HG03439 (cell line): ENCODE data around the gene SLC25A3.
"Not testable (repeated sequence)": the region's sequence is repeated elsewhere in the genome, so short reads cannot be mapped to it uniquely, and the experiment has no call there.

Source experiments
- ATAC-seq: cut with Tn5 transposase; IDR thresholded peaks from one replicate; pipeline ENCODE4 v1.9.1; 2021; ENCODE audit warnings: mild to moderate bottlenecking, moderate library complexity; ENCODE audit not compliant: unreplicated experiment

The SLC25A3 gene

DNA sequence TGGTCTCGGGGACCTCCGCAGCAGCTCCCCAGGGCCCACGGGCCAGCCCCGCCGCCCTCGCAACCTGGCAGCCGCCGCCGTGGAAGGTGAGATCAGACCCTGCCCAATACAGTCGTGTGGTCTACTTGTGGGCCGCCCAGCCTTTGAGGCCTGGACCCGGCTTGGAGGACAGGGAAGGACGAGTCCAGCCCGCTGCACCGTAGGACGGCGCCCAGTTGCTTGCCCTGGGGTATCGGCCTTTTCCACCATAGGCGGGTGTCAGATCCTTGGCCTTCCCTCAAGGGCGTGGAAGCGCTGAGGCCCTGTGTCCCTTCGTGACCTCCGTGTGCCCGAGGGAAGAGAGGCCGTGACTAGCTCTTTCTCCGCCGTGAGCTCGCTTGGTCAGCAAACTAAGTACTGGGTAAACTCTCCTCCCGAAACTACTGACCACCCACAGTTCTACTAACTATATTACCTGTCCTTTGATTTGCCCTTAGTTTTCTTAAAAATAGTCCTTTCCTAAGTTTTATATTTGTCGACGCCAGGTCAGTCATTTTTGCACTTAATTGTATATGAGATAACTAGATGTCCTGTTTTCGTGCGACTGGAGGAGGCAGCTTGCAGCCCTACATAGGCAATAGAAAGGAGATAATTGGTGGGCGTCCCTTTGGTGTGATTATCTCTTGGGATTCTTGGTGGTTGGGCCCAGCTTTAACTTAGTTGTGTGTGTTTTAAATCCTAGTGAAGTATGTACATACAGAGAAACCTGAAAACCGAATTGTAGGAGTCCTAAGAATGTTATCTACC, 757 bp downstream of the SLC25A3 start:
- ATAC-seq = no peak

DNA sequence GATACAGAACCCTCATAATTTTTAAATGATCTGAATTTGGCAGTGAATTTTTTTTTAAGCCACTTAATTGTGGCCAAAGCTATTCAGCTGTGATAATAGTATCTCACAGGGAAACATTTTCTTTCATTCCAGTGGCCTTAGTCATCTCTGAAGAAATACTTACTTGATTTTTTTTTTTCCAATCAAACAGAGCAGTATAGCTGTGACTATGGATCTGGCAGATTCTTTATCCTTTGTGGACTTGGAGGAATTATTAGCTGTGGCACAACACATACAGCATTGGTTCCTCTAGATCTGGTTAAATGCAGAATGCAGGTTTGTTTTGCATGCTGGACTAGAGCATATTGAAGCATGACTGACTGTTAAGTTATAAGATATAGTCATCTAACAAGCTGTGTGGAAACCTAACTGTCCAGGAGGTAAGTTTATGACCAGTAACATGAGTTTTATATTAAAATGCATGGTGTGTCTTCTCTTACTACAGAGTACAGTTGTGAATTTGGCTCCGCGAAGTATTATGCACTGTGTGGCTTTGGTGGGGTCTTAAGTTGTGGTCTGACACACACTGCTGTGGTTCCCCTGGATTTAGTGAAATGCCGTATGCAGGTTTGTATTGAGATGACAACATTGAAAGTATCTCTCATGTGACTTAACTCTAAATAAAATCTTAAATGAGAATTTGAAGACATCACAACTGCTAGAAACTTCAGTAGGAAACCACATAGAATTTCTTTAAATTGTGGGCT, 1.9 kb downstream of the SLC25A3 start:
- no peak for ATAC-seq

DNA sequence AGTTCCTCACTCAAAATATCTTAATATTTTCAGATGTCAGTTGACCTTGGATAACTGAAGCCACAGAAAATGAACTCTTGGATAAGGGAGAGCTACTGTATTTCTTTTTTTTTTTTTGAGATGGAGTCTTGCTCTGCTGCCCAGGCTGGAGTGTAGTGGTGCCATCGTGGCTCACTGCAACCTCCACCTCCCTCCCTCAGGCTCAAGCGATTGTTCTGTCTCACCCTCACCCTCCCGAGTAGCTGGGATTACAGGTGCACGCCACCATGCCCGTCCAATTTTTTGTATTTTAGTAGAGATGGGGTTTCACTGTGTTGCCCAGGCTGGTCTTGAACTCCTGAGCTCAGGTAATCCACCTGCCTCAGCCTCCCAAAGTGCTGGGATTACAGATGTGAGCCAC, 3.8 kb downstream of the SLC25A3 start:
- ATAC-seq = not testable (repeated sequence)

DNA sequence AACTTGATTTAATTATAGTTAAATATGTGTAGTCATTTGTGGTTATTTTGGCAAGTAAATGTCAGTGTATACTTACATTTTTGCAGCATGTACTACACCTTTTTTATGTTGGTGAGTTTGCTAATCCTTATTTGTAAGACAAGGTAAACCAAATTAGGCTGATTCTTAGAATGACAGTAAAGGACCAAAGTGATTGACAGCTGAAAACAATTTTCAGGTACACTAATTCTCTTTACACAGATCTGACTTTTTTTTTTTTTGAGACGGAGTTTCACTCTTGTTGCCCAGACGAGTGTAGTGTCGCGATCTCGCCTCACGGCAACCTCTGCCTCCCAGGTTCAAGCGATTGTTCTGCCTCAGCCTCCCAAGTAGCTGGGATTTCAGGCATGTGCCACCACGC, 8.4 kb downstream of the SLC25A3 start:
- ATAC-seq = no peak

DNA sequence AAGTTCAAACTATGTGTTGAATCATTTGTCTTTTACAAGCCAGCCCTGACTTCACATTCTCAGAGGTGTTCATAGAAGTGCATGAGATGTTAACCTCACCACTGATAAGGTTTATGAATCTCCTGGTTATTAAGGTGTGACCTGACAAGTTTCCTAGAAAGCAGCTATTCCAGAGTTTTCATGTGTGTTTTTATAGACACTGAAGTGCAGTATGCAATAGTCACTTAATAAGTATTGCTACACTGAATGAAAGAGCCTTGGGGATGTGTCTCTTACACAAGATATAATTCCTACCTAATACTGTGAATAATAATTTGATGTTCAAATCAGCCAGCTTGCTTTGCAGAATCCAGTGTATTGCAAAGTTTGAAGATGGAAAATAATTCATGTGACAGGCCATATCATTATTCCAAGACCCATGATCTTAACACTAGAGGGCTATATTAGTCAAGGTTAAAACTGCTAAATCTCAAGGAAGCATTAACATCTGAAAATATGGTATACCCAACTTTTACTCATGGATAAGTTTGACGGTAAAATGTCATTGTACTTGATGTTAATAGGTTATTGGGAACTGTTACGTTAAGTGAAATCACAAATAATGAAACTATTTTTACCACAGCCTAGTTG, 13.0 kb downstream of the SLC25A3 start:
- no peak for ATAC-seq

DNA sequence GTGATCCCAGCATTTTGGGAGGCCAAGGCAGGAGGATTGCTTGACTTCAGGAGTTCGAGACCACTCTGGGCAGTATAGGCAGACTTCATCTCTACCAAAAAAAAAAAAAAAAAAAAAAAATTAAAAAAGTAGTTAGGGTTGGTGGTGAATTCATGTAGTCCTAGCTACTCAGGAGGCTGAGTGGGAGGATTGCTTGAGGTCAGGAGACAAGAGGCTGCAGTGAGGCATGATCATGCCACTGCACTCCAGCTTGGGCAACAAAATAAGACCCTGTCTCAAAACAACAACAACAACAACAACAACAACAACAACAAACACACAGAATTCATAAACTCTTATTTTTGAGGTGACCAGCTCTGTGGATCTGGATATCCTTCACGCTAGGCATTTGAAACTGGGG, 17.1 kb downstream of the SLC25A3 start:
- no peak for ATAC-seq

DNA sequence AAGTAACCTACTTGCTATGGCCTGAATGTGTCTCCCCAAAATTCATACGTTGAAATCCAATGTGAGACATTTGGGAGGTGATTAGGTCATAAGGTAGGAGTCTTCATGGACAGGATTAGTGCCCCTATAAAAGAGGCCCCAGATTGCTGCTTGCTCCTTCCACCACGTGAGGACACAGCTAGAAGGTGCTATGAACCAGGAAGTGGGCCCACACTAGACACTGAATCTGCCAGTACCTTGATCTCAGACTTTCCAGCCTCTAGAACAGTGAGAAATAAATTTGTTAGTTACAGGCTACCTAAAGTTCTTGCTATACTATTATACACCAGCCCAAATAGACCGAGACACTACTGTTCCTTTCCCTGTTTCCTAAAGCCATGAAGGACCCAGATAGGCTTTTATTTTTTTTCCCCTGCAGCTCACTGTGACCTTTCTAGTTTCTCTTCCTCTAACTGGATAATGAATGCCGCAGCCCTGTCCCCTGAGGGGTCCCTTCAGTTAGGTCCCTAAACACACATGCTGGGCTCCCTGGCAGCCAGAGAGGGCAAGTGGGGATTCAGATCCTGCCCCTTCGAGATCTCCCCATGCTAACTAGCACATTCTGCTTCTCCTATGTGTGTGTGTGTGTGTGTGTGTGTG, 19.3 kb downstream of the SLC25A3 start:
- peak; percentile 75 for ATAC-seq

DNA sequence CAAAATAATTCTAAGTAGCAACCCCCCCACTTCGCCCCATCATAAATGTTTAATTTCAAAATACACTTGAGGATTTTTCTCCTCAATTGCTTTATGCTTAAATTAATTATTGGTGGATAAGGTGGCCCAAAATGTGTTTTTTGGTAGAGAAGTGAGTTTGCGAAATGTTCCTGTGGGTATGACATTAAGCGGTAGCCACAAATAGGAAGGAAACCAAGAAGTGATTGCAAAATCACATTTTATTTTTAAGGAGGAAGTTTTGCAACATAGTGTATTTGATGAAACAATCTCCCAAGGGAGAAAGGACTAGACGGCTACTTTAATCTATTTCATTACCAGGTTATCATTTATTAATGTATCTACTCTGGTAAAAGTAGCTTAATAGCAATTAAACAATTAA, 25.5 kb downstream of the SLC25A3 start:
- ATAC-seq = no peak

DNA sequence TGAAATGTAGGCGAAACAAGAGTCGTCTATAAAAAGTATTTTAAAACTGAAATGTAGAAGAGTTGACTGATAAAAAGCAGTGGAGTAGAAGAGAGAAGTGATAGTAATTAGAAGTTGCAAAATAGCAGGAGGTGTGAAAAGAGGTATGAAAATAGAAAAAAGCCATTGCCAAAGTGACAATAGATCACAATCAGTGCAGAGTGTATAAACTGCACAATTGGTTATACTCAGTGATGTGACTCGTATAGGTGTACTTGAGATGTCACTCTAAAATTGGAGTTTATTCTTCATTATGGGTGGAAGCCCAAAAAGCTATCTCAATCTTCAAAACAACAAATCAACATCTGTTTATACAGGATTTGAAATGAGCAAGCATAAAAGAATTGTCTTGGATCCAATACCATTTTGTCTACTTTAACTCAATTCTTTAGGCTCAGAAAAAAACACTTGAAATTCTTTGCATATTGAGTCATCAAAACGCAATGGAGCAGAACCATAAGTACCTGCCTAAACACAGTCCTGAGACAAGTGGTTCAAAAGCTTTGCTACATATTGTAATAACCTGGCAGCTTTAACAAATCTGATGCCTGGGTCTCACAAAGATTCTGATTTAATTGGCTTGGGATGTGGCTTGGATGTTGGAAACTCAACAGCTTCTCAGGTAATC, 42.3 kb downstream of the SLC25A3 start:
- ATAC-seq = peak; percentile 92

DNA sequence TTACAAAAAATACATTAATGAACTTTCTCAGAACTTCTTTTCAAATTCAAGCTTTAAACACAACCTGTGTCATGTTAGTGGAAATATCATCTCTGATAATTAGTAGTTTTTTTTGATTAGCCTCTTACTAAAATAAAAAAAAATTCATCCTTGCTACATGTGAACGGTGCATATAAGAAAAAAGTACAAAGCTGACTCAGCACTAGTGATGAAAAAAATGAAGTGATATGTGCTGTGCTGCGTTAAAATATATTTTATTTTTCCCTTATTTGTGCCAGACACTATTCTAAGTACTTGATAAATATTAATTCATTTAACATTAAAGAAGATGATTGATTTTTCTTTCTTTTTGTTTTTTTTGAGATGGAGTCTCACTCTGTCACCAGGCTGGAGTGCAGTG, 43.6 kb downstream of the SLC25A3 start:
- no peak for ATAC-seq

DNA sequence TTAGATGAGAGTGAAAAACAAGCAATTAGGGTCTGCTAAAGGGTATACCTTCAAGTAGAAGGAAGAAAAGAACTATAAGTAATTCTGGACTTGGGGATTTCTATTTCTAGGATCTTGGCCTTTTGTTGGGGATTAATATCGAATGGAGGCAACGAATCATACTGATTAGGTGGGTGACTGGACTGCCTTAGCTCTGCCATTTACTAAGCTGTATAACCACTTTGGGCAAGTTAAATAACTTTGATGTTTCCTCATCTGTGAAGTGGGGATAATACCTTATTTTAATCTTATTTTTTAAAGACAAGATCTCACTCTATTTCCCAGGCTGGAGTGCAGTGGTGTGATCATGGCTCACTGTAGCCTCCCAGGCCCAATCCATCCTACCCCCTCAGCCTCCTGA, 44.5 kb downstream of the SLC25A3 start:
- ATAC-seq = no peak

DNA sequence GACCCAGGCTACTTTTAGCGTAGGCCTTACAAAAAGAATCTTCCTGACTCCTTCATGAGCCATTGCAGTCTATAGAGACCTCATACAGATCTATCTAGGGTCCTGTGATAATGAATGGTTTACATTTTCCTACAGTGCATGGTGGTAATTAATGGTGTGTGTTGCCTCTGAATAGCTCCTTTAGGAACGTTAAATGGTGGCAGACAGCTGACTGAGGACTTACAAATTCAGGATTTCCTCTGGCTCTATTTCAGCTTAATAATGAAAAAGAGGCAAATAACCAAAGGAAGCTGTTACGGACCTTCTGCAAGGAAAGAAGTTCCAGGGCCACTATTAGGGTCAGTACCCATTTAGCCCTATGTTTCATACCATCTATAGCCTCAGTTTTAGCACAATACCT, 46.0 kb downstream of the SLC25A3 start:
- no peak for ATAC-seq

DNA sequence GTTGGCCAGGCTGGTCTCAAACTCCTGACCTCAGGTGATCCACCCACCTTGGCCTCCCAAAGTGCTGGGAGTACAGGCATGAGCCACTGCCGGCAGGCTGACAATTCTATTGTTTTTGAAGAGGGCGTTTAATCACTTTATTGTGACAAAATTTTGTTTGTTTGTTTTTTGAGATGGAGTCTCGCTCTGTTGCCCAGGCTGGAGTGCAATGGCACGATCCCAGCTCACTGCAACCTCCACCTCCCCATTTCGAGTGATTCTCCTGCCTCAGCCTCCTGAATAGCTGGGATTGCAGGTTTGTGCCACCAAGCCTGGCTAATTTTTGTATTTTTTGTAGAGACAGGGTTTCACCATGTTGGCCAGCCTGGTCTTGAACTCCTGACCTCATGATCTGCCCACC, 49.3 kb downstream of the SLC25A3 start:
- ATAC-seq = not testable (repeated sequence)

DNA sequence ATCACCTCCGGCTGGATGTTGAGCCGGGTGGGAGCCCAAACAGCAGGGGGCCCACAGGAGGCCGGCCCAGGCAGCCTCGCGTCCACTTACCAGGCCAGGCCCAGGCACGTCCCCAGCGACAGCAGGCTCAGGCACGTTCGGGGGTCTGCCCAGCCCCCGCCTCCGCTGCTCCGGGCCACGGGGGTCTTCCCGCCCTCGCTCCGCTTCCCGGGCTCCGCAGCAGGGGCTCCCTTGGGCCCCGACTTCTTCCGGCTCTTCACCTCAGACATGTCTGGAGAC, 50.9 kb downstream of the SLC25A3 start:
- ATAC-seq = peak; percentile 21

DNA sequence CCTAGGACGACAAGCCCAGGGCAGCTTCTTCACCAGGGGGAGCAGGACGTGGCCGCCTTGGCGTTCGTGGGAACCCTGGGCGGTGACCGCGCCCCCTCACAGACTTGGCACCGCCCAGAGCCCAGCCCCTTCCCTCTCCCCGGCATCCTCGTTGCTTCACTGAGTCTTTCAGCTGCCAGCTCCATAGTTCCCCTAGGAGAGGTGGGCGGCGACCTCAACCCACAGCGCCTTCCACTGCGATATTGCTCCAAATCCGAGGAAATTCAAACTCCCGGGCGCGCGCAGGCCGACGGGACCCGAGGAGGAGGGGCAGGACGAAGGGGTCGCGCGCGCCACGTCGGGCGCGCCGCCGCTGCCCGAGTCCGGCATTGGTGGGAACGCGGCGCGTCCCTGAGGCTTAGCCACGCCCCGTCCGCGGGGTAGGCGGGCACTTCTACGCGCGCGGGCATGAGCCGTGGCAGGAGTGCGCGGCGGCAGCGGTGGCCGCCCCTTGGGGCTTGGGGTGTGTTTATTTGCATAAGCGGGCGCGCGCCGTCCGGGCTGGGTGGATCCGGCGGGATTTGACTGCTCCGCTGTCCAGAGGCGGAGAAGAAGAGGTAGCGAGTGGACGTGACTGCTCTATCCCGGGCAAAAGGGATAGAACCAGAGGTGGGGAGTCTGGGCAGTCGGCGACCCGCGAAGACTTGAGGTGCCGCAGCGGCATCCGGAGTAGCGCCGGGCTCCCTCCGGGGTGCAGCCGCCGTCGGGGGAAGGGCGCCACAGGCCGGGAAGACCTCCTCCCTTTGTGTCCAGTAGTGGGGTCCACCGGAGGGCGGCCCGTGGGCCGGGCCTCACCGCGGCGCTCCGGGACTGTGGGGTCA, 51.5 kb downstream of the SLC25A3 start, which contains the start of the genes APAF1 and IKBIP:
TSS of gene APAF1 (plus strand) at position 579 of the 860 bp plus-strand sequence. CDS start 3,070 bp downstream, outside the sequence.
TSS of gene IKBIP (minus strand) at position 77 of the 860 bp plus-strand sequence. CDS start 87 bp downstream, outside the sequence.
- ATAC-seq = peak; percentile 93

DNA sequence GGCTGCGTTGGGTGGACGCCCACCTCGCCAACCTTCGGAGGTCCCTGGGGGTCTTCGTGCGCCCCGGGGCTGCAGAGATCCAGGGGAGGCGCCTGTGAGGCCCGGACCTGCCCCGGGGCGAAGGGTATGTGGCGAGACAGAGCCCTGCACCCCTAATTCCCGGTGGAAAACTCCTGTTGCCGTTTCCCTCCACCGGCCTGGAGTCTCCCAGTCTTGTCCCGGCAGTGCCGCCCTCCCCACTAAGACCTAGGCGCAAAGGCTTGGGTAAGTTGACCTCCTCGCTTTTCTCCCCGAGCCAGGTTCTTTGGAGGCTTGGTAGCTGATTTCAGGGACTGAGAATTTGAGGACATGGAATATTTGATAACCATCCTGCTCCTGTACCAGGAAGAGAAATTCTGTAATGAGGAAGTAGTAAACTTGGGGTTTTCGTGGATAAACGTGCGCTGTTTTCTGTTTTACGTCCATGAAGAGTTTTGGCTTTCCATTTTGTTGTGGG, 52.1 kb downstream of the SLC25A3 start:
- ATAC-seq = peak; percentile 1

DNA sequence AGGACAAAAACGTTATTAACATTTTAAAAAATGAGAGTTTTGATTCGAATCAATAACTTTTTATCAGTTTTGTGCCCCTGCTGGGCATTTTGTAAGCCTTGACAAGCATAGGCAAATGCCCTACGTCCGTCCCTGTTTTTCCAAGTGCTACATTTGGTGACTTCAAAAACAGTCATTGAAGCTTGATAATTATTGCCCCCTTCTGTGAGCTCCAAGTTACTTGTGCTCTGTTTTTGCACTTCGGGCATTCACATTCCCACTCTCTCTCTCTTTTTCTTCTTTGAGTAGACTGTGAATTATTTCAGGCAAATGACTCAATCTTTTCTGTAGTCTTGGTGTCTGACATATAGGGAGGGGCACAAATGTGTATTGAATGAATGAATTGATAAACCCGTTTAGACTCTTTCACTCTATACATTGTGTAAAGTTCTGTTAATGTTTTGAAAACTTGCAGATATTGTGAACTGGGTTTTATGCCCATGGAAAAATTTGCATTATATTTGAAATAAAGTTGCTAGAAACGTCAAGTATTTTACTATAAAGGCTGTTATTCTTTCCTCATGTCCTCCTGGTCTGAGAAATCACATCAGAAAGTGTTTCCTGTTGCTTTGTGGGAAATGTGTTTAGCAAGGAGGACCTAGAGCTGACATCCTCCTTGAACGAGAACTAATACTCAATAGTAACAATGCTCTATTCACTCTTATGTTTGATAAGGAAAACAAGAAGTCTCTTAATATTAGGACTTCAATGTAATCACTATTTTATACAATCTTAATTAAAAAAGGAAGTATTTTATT, 53.0 kb downstream of the SLC25A3 start:
- no peak for ATAC-seq

DNA sequence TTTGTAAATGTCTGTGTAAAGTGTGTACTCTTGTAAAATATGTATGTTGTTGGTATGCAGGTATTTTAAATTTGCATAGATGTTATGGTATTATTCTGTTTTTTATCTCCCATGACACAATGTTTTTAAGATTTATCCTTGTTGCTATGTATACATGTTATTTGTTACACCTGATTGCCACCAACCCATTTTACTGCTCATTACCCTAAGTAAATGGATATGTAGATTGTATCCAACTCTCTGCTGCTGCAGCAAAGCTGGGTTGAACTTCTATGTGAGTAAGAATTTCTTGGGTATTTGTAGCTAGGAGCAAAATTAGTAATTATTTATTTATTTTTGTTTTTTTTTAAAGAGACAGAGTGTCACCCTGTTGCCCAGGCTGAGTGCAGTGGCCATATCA, 57.8 kb downstream of the SLC25A3 start:
- ATAC-seq = no peak
